Superior temporal gyrus (tissue), 1 donor: Measurements from ENCODE around the gene ALCAM.

Source experiments
- DNase-seq: peaks from one replicate; pipeline ENCODE4 v3.0.0-alpha.2; 2016; ENCODE audit errors: extremely low spot score

Gene ALCAM

DNA sequence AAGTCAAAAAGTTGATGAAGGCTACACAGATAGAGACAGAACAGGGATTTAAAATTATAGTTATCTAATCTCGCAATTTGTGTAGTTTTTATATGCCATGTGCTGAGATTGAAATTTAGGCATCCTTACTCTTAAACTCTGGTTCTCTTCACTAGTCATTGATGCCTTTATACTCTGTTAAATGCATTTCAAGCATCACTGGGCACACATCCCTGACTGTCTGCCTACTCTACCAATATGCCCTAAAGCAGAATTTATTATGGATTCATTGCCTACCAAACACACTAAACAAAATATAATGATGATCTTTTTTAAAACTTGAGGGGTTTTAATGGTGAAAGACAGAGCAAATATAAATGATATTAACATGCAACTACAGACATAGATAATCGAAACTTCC, 10.3 kb upstream of the ALCAM start:
- no peak for DNase-seq

- DNase-seq: peak; percentile 67
These were observed 9.7 kb upstream of the ALCAM start for GRCh38 chr3:105356988-105357387.

- DNase-seq: no peak
These were observed 7.5 kb upstream of the ALCAM start for GRCh38 chr3:105359098-105359762.

- DNase-seq: no peak
These were observed 6.7 kb upstream of the ALCAM start for GRCh38 chr3:105360003-105360402.

DNA sequence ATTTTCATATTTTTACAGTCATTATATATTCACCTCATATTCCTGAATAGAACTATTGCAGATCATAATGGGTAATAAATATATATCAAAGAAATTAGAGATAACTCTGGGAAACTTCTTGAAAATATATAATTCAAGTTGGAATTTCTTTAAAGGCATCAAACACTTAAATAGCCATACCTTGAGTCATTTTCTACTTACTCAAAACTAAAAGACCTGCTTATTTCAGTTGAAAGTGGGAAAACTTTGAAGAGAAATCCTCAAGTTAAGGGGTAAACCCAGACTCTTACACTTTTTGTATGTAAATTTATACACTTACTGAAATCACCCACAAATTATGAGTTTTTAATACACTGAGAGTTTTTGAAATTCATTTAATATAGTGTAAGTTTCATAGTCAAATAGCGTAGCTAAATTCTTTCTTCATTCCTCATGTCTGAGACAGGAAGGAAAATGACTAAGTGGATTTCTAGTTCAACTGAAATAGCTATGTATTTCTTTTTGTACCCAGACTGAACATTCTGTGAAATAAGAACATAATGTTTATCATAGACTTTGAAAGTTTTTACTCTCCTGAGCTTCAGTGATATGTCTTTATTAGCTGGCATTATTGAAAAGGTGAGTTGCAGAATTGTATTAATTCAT, 4.6 kb upstream of the ALCAM start:
- no peak for DNase-seq

GRCh38 chr3:105364128-105364527, 2.6 kb upstream of the ALCAM start:
- DNase-seq: no peak

DNA sequence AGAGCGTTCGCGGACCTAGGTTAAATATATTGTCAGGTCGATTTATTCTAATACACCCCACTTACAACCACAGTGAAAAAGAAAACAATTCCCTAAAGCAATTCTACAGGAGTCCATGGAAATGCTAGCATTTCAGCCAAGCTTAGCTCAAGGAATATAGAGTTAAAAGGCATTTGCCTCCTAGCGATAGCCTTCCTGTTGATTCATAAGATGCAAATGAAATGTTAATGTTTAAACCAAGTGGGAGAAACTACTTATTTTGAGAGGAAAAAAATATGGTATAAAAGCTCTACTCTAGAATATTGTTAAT, 1.7 kb upstream of the ALCAM start:
- peak; percentile 55 for DNase-seq

DNA sequence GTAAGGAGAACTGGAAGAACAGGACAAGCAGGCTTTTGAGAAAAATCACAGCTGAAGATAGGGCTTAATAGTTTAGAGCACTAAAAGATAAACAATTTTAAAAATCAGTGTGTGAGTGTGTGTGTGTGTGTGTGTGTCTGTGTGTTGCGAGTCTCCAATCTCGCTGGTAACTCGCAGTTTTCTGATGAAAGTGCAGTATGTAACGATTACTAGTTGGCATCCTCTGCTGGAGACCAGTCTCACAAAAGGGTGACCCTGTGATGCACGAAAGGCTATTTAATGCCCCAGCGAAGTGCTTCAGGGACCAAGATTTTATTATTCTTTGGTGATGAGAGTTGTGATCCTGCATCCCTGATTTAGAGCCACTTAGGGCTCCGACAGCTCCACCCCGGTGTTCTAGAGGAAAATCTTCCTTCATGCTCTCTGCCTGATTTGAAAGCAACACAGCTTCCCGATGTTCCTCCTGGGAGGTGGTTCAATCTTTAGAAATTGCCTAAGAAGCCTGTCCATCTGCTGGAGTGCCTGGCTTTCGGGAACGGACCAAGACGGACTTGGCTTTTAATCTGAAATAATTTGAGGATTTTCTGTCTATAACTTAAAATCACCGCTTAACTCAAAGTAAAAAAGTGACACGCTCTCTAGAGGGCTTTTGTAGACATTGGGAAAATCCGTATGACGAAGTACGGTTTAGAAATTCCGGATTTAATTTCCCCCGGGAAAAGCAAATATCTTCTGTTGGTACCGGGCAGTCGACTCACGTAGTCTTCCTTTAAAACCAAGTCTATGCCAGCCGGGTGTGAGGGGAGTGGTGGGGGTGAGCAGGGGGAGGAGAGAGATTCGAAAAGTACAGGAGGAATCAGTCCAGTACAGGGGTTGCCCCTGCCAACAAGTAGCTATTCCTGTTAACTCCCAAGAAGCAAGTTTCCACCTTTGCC, 1.1 kb upstream of the ALCAM start:
- peak; percentile 77 for DNase-seq

DNA sequence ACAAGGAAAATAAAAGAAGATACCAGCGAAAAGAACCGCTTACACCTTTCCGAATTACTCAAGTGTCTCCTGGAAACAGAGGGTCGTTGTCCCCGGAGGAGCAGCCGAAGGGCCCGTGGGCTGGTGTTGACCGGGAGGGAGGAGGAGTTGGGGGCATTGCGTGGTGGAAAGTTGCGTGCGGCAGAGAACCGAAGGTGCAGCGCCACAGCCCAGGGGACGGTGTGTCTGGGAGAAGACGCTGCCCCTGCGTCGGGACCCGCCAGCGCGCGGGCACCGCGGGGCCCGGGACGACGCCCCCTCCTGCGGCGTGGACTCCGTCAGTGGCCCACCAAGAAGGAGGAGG, 325 bp downstream of the ALCAM start:
- DNase-seq: no peak

DNA sequence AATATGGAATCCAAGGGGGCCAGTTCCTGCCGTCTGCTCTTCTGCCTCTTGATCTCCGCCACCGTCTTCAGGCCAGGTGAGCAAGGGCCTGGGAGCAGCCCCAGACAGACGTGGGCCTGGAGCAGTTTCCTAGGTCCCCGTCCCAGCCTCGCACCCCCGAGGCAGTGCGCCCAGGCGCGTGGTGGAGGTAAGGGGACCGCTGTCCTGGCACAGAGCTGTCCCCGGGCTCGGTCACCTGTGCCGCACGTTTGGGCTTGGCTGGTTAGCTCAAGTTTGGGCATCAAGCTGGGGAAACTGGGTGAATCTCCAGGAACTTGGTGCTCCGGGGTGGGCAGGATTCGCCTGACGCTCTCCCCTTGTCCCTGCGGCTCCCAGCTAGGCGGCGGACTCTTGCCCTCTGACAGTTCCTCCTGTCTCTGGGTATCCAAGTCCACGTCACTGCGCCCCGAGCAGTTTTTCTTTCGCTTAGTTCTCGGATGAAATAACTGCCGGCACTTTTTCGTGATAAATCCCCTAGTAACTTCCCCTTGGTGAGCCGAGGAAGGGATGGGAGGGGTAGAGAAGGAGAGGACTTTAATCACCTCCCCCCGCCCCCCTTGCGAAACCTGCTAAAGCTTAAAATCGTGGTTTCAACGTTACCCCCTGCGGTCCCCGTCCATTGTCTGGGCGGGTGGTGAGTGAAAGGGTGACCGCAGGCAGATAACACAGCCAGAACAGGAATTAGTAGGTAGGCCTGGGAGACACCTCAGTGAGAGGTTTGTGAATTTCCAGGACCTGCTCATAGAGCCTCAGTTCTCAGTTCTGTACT, 901 bp downstream of the ALCAM start:
- DNase-seq: peak; percentile 82

GRCh38 chr3:105368566-105369499, 2.1 kb downstream of the ALCAM start:
- peak; percentile 83 for DNase-seq

- peak; percentile 94 for DNase-seq
These were observed 3.0 kb downstream of the ALCAM start for GRCh38 chr3:105369500-105370371.

DNA sequence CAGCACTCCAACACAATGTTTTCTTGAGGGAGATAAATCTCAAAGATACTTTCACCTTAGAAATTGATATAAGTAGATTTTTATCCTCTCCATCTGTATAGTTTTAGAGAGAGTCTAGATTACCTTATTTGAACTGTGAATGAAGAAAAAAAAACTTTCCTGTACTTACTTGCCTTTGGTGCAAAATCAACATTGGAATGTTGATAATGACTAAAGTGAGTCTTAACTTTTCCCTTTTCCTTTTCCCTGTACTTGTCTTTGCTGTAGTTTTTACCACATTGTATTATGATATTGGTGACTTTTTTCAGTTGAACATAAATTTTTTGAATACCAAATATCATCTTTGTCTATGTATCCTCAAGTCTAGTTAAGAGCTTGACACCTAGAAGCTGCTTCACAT, 6.7 kb downstream of the ALCAM start:
- DNase-seq: no peak

GRCh38 chr3:105375750-105376511, 9.2 kb downstream of the ALCAM start:
- DNase-seq: no peak

DNA sequence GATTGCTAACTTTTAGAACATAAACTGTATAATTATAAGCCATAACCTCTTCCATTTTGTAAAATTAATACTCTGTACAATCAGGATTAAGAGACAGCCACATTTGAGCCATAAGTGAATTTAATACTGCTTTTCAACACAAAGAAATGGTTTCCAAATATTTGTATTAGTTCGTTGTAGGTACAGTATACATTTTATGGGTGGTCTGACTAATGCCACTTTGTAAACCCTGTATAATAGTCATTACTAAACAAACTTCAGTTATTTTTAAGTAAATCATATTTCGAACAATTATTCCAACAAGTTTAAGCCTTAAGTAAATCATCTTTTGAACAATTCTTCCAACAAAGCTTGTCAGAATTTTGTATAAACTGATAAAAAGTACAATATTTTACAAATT, 11.0 kb downstream of the ALCAM start:
- no peak for DNase-seq

DNA sequence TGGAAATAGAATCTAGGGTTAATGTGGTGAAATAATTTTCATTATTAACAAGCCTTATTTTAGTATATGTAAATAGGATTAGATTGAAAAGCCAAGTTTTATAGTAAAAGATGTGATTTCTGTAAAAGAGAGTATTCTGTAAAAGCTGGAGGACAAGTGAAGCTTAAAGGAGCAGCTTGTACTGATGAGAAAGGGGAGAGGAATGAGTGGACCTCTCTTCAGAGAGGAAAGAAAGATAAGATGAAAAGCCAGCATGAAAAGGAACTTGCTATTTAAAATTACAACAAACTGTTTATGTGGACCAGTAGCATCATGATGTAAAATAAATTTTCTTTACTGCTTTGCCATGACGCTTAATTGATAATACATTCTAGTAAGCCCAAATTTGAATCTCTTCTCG, 18.5 kb downstream of the ALCAM start:
- no peak for DNase-seq

DNA sequence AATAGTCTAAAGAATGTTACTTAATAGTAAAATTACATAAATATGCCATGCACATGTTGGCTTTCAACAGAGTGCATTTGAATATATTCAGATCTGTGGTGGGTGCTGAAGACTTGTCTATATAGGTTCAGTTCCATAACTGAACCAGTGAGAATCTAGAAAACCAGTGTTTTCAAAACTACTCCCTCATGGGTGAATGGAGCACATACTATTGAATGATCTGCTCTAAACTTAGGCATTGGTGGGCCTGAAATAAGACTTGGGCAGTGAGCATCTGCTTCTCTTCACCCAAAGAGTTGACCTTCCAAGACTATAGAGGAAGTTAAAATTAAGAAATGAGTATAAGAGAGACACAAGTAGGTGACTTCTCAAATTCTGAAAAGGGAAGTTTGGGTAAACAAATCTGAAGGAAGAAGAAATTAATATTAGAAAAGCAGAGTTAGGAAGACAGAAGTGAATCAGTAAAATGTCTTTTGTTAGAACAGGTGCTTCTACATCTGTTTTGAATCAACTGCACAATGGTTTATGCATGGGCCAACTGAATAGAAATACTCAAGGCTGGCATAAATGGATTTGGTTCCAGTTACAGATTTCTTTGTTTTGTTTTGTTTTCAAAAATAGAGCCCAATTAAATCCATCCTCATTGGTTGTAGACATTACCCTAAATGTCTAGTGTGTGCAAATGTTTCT, 19.3 kb downstream of the ALCAM start:
- DNase-seq: no peak

DNA sequence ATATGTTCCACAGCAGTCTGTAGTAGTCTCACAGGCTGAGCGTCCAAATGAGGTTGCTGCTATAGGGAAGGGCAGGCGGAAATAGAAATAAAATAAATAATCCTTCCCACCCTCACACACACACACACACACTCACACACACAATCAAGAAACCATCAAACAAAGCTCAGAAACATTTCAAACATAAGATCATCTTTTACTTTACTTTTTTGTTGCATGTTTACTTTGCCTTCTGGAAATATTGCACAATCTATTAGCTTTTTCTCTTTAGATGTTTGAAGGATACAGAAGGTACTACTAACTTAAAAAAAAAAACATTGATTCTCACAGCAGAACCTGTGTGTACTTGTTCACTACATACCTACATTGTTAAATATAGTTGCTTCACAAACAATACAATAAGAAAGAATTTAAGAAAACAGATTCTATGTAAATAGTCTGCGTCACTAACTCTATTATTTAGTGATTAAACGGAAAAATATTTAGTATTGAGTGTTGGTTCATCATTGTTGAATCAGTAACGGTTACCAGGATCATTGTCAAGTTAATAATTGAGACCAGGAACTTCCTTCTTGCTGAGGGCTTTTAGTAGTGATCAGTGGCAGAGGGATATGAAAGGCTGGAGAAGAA, 20.5 kb downstream of the ALCAM start:
- no peak for DNase-seq
